Activated naive CD8-positive, alpha-beta T cell treated with anti-CD3 and anti-CD28 coated beads, Interleukin-2, amount 50 U/mL, for 16 hours (primary cell): ENCODE results near the gene RPL12.

Experiments
- DNase-seq: peaks from one replicate; pipeline ENCODE4 v3.0.0-alpha.2; 2020; ENCODE audit warnings: low read depth, low spot score

RPL12 gene

DNA sequence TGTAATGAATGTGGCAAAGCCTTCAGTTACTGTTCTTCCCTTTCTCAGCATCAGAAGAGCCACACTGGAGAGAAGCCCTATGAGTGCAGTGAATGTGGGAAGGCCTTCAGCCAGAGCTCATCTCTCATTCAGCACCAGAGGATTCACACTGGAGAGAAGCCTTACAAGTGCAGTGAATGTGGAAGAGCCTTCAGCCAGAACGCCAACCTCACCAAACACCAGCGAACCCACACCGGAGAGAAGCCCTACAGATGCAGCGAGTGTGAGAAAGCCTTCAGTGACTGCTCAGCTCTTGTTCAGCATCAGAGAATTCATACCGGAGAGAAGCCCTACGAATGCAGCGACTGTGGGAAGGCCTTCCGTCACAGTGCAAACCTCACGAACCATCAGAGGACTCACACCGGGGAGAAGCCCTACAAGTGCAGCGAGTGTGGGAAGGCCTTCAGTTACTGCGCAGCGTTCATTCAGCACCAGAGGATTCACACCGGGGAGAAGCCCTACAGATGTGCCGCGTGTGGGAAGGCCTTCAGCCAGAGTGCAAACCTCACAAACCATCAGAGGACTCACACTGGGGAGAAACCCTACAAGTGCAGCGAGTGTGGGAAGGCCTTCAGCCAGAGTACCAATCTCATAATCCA, 6.8 kb downstream of the RPL12 start:
- no peak for DNase-seq

DNA sequence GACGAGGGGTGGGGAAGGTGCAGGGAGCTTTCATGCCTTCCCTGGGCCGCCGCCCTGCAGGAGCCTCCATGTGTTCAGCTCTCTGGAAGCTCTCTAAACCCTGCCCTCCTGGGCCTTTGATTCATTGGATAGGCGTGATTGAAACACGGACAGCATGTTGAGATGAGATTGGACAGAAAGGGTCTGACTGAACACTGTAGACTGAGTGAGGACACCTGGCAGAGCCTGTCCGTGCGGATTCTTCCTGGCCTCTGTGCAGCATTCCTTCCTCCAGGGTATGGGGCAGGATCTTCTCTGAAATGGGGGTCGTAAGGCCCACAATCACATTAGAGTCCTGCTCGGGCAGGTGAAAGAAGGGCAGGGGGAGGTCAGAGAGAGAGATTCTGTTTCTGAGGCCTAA, 12.8 kb downstream of the RPL12 start:
- no peak for DNase-seq

DNA sequence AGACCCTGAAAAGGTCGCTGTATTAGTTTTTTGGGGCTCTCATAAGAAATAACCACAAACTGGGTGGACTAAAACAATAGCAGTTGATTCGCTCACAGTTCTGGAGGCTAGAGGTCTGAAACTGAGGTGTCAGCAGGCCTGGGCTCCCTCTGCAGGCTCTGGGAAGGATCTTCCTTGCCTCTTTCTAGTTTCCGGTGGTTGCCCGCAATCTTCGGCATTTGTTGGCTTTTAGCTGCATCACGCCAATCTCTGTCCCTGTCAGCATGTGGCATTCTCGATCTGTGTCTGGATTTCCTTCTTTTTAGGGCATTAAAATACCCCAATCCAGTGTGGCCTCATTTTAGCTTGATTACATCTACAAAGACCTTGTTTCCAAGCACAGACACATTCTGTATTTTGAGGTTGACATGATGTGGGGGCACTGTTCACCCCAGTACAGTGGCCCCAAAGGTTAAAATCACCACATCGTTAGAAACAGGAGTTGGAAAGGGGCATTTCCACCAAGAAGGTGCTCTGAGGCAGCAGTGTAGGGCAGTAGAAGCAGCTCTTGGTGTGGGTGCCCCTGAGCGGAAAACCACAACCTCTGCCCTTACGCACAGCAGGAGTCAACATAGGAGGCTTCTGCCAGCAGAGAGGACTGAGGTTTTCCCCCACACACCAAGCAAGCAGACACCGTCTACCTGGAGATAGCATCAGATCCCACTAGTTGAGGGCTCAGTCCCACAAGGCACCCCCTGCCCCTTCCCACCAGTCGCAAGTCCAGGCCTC, 13.5 kb downstream of the RPL12 start:
- no peak for DNase-seq

DNA sequence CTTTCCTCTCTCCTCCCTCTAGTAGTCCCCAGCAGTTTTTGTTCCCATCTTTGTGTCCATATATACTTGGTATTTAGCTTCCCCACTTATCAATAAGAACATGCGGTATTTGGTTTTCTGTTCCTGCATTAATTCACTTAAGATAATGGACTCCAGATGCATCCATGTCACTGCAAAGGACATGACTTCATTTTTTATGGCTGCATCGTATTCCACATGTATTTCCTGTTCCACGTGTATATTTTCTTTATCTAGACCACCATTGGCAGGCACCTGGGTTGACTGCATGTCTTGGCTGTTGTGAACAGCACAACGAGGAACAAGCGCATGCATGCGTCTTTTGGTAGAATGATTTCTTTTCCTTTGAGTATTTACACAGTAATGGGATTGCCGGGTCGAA, 20.8 kb downstream of the RPL12 start:
- DNase-seq: no peak

DNA sequence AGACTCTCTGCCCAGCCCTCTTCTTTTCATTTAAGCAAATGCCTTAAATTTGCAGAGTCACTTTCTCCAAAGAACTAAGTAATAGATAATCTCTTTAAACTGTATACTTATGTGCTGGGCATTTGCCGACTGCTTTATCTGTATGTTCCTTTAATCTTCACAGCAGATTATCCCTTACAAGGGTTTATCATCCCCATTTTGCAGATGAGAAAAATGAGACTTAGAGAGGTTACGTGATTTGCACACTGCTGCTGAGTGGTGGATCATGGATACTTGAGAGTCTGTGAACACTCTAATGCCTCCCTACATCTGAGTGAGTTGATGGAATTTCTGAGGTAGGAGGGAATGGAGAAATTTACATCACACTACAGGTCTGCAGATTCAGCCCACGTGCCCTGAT, 22.9 kb downstream of the RPL12 start:
- no peak for DNase-seq

DNA sequence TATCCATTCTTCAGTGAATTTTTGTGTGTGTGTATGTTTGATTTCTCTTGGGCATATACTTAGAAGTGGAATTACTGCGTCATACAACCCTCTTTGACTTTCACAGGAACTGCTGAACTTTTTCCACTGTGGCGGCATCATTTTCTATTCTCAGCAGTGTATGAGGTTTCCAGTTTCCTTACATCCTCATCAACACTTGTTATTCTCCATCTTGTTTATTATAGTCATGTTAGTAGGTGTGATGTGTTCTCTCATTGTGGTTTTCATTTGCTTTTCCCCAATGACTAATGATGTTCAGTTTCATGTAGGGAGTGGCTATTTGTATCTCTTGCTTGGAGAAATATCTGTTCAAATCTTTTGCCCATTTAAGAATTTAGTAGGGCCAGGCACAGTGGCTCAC, 24.4 kb downstream of the RPL12 start:
- no peak for DNase-seq

DNA sequence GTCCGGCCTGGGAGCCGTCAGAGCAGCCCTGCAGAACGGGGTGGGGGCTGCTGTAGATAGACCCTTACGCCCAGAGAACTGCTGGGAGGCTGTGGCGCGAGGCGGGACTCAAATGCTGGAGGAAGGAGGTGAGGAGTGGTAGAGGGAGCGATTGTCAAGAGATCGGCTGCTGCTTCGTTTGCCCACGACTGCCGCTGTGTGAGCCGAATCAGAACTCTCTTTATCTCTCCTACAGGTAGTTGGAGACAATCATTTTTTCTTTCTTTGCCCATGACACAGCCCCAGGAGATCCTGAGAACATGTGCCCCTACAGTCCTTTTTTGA, 26.6 kb downstream of the RPL12 start:
- DNase-seq: no peak

DNA sequence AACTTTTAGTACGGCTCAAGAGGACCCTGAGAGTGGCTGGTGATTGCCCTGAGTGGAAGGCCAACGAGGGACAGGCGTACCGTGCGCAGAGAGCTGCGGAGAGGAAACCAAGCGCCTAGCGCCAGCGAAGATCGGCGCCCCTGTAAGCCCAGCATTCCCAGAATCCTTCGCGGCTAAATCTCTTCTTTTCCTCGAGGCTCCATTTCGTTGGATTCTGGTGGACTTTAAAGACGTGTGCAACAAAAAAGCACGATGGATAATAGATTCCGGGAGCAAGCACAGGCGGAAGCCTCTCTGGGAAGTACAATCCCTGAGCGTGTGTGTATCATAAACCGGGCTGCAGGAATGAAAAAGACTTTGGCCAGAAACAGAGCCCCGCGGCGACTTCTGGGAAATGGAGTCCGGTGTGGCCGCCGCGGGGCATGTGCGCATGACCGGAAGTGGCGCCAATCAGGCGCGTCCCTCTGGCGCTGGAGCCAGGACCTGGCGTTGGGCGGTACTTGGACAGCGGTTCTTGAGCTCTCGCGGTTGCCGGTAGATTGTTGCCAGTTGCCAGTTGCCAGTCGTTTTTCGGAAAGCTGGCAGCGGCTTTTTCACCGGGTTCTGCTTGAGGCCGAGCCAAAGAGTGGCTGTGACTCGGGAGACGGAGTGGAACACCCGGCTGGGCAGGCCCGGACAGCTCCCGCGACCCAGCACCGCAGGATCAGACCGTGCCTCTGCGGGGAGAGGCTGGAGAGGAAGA, 27.1 kb downstream of the RPL12 start, which contains the start of gene ZNF79:
Gene ZNF79, plus strand, starts transcription at position 449 of the 742 bp plus-strand sequence. CDS start 406 bp downstream, outside the sequence.
- peak; percentile 84 for DNase-seq

DNA sequence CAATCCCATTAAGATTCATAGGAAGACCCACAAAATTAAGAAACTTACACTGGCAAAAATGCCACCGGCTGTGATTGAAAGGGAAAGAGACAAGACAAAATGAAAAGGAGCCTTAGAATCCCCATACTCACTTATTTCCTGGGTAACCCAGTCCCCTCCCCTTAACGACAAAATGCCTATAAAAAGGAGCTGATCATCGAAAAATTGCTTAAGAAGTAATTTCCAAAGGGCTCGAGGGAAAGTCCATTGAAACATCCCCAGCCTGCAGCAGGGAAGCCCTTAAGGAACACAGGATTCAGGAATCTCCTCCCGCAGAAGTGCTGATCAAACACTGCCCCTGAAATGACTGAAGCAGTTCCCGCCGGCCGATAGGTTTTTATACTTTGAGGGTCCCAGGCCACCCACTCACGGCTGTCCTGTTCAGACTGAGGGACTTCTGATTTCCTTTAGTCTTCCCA, 27.7 kb downstream of the RPL12 start:
- no peak for DNase-seq

DNA sequence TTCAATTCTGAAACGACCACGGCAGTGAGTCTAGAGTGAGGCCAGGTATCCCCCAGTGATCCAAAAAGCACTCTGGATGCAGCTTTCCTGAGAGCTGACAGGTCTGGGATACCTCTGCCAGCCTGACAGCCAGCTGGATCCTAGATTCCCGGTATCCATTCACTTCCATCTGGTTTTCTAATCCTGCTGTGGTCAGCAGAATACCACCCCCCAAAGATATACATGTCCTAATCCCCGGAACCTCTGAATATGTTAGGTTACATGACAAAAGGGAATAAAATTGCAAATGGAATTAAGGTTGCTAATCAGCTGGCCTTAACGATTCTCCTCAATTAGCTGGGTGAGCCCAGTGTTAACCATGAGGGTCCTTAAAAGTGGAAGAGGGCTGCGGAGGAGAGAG, 28.4 kb downstream of the RPL12 start:
- no peak for DNase-seq

DNA sequence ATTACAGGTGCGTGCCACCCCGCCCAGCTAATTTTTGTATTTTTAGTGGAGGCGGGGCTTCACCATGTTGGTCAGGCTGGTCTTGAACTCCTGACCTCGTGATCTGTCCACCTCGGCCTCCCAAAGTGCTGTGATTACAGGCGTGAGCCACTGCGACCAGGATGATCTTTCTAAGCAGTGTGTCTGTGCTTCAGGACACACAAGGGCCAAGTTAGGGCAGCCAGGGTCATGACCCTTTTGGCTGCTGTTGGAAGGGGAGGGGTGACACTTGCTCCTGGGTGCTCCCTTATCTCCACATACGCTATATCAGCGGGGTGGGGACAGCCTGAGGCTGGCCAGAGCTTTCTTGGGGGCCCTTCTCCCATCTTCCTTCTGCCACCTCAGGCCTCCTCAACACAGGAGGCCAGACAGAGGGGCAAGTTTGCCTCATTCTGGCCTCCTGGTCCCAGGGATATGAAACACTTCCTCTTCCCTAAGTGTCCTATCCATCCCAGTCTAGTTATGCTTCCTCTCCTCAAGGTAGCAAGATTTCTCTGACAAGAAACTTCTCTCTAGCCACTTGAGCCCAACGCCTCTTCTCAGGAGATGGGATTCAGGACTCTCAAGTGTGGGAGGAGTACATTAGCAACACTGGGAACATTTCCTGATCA, 28.9 kb downstream of the RPL12 start:
- DNase-seq: no peak

DNA sequence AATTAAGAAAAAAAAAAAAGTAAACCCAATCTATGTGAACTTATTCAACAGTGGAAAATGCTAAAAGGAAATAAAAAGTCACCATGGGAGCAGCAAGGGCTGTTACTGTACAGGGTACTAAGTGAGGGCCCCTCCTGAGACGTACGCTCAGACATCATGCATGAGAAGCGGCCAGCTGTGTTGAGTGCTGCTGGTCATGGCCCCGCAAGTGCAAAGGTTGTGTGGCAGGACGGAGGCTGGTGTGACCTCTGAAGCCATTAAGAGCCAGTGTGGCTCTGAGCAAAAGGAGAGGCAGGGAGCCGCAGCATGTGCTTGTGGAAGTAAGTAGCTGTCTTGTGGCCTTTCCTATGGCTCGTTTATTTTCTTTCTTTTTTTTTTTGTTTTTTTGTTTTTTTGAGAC, 30.1 kb downstream of the RPL12 start:
- no peak for DNase-seq

DNA sequence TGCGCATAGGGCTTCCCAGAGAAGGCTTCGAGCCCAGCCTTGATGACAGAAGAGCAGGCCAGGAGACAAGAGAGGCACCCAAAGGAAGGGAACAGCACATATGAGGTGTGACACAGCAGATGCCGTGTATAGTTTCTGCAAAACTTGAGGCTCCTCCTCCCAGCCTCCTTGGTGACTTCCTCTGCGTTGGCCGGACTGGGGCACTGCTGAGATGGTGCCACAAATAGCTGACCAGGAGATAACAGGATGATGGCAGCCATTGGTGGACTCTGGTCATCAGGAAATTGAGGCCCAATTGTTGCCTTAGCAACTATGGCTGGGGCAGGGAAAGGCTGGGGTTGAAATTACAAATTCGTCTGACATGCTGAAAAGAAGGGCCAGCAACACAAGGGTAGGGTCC, 31.9 kb downstream of the RPL12 start:
- no peak for DNase-seq

DNA sequence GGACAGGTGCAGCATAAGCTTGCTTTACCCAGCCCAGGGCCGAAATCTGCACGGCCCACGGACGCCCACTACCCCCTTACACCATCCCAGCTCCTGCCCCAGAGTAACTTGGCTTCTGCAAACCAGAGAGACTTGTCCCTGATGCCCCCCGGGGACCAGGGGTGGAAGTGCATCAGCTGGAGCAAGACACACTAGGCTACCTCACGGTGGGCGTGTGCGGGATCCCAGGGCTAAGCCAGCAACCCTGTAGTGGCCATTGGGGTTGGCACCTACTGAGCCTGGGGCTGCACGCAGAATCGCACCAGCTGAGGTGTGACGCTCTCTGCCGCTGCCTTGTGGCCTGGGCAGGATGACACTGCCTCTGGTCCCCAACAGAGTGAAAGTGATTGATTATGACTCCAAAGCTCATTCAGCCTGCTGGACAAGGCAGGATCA, 33.2 kb downstream of the RPL12 start:
- no peak for DNase-seq

DNA sequence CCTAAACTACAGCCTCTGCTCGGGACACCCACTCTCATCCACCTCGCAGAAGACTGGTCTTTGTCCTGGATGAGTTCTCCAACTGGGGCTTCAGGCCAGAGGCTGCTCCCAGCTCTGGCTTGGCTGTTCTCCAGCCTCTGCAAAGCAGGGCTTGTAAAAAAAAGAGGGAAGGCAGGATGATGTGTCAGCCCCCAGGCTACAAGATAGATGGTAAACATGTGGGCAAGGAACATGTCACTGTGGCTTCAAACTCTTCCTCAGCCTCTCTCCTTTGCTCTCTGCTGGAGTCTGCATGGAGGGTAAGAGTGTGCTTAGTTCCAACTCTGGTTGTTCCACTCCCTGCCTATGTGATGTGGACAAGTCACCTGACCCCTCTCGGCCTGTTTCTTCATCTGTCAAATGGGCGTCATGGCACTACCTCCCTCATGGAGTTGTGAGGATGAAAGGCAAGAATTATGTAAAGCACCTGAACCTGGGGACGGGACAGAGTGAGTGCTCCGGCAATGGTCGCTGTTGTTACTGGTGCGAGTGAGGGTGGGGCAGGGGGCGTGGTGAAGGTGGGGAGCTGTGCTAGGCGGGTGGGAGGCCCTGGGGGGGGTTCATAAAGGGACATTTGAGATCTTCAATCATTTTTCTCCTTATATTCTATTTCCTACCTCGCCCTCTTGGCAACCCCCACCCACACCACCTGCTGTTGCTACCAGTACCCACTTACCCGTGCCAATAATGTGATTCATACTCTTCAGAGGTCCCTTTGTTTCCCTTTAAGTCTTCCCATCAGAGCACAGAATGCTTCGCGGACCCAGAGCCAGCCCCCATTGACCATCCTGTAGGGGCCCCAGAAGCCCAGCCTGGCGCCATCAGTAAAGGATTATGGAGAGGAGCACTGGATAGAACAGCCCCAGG, 33.8 kb downstream of the RPL12 start:
- DNase-seq: no peak

DNA sequence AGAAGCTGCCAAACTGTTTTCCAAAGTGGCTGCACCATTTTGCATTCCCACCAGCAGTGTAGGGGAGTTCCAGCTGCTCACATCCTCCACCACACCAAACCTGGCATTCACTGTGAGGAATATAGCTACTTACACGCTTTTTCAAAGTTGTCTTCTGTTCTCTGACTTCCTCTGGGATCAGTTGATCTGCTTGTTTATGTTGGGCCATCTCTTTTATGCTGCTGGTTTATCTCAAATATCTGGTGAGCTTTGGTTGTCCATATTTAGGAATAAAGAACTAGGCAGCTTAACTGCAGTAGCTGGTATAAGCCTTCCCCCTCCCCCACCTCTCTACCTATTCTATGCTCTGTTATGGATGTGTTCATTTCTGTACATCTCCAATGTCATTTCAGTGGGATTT, 35.5 kb downstream of the RPL12 start:
- DNase-seq: no peak

DNA sequence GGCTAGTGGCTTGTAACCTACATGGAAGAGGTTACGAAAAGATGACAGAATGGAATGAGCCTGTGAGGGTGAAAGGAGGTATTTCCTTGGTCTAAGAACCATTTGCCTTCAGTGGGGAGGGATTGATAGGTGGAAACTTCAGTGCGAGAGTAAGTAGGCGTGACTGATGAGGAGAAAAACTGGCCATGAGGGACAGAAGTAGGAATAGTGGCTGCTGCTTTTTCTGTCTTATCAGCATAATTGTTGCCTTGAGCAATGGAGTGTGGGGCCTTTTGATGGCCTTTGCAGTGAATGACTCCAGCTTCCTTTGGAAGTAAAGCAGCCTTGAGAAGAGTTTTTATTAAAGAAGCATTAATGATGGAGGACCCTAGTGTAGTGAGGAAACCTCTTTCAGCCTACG, 36.1 kb downstream of the RPL12 start:
- DNase-seq: no peak

DNA sequence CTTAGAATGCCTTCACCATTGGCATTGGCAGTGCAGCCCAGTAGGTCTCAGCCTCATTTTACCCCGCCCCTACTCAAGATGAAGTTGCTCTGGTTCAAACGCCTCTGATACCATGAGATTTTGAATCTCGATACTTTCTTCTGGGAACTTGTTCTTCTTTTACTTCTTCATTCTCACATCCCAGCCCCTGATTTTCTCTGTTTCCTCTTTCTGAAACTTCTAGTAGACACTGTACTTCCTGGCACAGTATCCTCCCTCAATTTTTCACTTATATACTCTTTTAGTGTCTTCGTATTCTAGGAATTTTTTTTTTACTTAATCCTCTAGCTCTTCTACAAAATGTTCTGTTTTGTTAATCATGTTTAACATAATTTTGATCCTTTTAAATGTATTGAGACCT, 40.1 kb downstream of the RPL12 start:
- no peak for DNase-seq

DNA sequence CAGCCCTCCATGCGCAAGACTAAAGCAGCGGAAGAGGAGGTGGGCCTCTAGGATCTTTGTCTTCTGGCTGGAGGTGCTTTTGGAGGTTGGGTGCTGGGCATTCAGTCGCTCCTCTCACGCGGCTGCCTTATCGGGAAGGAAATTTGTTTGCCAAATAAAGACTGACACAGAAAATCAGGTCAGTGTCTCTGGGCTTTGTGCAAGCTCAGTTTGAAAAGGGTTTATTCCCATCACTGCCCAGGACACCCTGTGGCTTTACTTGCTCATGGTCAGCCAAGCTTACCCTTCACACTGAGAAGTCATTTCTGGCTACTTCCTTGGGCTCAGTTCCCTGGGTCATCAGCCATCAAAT, 43.7 kb downstream of the RPL12 start:
- DNase-seq: no peak

DNA sequence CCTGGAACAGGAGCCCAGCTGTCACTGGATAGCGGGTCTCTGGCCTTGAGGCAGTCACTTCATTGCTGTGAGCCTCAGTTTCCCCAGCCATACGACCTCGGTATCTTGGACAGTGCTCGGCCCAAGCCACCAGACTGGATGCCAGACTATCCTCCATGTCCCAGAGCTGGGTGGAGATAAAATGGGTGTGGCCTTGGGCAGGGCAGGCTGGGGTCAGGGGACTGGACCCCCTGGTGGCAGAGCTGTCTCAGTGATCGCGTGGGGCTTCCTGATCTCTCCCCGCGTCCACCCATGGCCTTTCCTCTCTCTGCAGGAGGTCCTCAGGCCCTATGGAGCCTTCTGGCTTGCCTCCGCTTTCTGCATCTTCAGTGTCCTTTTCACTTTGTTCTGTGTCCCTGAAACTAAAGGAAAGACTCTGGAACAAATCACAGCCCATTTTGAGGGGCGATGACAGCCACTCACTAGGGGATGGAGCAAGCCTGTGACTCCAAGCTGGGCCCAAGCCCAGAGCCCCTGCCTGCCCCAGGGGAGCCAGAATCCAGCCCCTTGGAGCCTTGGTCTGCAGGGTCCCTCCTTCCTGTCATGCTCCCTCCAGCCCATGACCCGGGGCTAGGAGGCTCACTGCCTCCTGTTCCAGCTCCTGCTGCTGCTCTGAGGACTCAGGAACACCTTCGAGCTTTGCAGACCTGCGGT, 44.3 kb downstream of the RPL12 start:
- DNase-seq: no peak
